HL-60 (cell line): ENCODE results near the gene RNMT.

ENCODE experiments used
- DNase-seq, 2 experiments: peaks; one replicate each; pipeline ENCODE4 v3.0.0-alpha.2; 2010 to 2020; ENCODE audit warnings: low read depth in 1 of 2, low spot score in 1 of 2
- H3K27ac ChIP-seq: fragments of 250-450 bp; sonication (Bioruptor Pico); replicated peaks from 2 replicates; pipeline ENCODE4 v1.5.1; 2020; ENCODE audit warnings: mild to moderate bottlenecking, moderate library complexity
- H3K27me3 ChIP-seq: fragments of 250-450 bp; sonication (Bioruptor Pico); 2 replicates; pipeline ENCODE4 v1.5.1; 2021; ENCODE audit warnings: mild to moderate bottlenecking, moderate library complexity; ENCODE audit not compliant: insufficient read depth, poor library complexity, severe bottlenecking
- H3K4me3 ChIP-seq: replicated peaks from 2 replicates; pipeline ENCODE4 v1.5.1; 2011; ENCODE audit warnings: mild to moderate bottlenecking, control low read depth, low read length; ENCODE audit not compliant: insufficient read depth
- GABPA ChIP-seq: IDR thresholded peaks from 2 replicates; pipeline ENCODE4 v1.6.1; 2012; ENCODE audit warnings: low read depth
- POLR2AphosphoS5 ChIP-seq: IDR thresholded peaks from 2 replicates; pipeline ENCODE4 v1.6.1; 2012; ENCODE audit warnings: low read depth
- SPI1 ChIP-seq: IDR thresholded peaks from 2 replicates; pipeline ENCODE4 v1.6.1; 2012; ENCODE audit warnings: low read depth, mild to moderate bottlenecking, borderline replicate concordance
- TF ChIP-seq, protein P1 (sequence below): IDR thresholded peaks from one replicate; pipeline ENCODE4 v1.5.1; 2011; ENCODE audit warnings: low read length, control low read depth, inconsistent platforms; ENCODE audit not compliant: insufficient read depth
- TF ChIP-seq, protein P2 (sequence below): IDR thresholded peaks from 2 replicates; pipeline ENCODE4 v1.6.1; 2012; ENCODE audit warnings: low read depth; ENCODE audit not compliant: insufficient replicate concordance

The RNMT gene

DNA sequence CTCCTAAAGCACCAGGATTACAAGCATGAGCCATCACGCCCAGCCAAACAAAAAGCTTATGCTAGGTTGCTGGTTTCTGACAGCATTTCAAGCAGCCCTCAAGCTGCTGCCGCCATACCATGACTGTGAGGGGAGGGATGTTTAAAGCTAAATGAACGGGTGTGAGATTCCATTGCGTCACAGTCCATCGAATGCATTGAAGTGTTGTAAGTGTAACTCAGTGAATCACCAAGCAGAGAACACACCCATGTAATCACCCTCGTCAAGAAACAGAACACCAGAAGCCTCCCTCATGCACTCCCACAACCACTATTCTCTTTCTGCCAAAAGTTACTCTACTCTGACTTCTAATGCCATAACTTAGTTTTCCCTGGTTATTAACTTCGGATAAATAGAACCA, 64.7 kb downstream of the RNMT start:
- Histone ChIP-seq H3K27ac (no peak overlapping the region), H3K4me3 (no peak overlapping the region), H3K27me3 (peaks cover 2% of the 10 kb centered on the region)
- TF ChIP-seq, protein P1, sequence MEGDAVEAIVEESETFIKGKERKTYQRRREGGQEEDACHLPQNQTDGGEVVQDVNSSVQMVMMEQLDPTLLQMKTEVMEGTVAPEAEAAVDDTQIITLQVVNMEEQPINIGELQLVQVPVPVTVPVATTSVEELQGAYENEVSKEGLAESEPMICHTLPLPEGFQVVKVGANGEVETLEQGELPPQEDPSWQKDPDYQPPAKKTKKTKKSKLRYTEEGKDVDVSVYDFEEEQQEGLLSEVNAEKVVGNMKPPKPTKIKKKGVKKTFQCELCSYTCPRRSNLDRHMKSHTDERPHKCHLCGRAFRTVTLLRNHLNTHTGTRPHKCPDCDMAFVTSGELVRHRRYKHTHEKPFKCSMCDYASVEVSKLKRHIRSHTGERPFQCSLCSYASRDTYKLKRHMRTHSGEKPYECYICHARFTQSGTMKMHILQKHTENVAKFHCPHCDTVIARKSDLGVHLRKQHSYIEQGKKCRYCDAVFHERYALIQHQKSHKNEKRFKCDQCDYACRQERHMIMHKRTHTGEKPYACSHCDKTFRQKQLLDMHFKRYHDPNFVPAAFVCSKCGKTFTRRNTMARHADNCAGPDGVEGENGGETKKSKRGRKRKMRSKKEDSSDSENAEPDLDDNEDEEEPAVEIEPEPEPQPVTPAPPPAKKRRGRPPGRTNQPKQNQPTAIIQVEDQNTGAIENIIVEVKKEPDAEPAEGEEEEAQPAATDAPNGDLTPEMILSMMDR: no peak
- no peak for TF ChIP-seq POLR2AphosphoS5
- DNase-seq: peak in 1 of 2 experiments; percentile 10

DNA sequence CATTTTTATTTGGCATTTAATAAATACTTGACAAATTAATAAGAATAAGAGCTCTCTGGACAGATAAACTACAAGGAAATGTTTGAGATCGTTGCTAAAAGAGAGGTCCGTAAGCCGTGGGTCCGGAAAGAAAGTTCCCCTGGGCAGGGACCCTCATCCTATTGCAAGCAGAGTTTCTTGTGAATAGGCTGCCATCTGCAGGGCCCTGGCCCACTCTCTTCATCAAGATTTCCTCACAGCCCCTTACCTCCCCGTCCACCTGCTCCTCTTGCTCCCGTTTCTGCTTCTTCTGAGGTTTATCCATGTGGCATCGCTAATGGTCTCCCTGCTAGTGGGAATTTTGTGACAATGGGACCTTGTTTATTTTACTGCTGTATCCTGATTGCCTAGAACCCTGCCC, 67.3 kb downstream of the RNMT start:
- TF ChIP-seq GABPA: no peak
- TF ChIP-seq, protein P1: no peak
- no peak for TF ChIP-seq SPI1
- no peak for TF ChIP-seq POLR2AphosphoS5
- TF ChIP-seq, protein P2, sequence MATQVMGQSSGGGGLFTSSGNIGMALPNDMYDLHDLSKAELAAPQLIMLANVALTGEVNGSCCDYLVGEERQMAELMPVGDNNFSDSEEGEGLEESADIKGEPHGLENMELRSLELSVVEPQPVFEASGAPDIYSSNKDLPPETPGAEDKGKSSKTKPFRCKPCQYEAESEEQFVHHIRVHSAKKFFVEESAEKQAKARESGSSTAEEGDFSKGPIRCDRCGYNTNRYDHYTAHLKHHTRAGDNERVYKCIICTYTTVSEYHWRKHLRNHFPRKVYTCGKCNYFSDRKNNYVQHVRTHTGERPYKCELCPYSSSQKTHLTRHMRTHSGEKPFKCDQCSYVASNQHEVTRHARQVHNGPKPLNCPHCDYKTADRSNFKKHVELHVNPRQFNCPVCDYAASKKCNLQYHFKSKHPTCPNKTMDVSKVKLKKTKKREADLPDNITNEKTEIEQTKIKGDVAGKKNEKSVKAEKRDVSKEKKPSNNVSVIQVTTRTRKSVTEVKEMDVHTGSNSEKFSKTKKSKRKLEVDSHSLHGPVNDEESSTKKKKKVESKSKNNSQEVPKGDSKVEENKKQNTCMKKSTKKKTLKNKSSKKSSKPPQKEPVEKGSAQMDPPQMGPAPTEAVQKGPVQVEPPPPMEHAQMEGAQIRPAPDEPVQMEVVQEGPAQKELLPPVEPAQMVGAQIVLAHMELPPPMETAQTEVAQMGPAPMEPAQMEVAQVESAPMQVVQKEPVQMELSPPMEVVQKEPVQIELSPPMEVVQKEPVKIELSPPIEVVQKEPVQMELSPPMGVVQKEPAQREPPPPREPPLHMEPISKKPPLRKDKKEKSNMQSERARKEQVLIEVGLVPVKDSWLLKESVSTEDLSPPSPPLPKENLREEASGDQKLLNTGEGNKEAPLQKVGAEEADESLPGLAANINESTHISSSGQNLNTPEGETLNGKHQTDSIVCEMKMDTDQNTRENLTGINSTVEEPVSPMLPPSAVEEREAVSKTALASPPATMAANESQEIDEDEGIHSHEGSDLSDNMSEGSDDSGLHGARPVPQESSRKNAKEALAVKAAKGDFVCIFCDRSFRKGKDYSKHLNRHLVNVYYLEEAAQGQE: no peak
- DNase-seq: no peak
- H3K27me3 ChIP-seq: peaks cover 16% of the 10 kb centered on the region
- H3K4me3 ChIP-seq: no peak overlapping the region
- no peak overlapping the region for H3K27ac ChIP-seq

DNA sequence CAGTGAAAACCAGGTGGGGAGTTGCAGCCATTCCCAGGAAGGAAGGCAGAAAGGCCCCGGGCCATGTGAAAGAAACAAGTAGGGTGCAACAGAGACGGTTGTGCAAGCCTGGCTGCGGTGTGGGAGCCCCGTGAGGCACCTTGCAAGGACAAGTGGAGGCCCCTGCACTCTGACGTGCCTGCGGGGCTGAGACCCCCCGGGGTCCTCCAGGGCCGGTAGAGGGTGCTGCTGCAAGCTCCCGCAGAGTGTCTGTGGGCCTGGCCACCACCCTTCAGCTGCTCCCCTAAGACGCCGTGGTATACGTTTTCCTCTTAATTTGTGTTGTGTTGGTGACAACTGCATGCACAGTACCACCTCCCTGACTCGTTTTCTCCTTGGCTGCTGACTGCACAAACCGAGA, 70.0 kb downstream of the RNMT start:
- TF ChIP-seq GABPA (no peak), SPI1 (no peak), POLR2AphosphoS5 (no peak)
- TF ChIP-seq, protein P1: no peak
- TF ChIP-seq, protein P2: no peak
- Histone ChIP-seq H3K27me3 (peaks cover 43% of the 10 kb centered on the region), H3K27ac (no peak overlapping the region), H3K4me3 (no peak overlapping the region)
- no peak for DNase-seq

DNA sequence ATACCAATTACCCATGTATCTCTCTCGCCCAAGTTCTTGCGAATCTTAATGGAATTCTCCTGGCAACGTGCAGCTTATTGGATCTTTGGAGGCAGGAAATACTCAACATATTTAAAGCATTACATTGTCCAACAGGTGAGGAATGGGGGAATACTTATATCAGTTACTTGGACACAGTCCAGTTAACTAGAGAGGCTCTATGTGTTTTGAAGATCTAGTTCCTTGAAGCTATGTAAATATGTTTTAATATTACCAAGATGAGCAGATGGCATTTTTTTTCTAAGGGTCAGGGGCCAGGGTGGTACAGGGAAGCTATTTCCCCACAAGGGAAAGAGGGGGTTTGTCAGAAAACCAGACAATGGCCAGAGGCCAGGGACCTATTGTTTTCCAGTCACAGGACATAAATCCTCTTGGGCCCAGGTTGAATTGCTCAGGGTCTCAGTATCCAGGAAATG, 70.7 kb downstream of the RNMT start:
- Histone ChIP-seq H3K27ac (no peak overlapping the region), H3K27me3 (peaks cover 47% of the 10 kb centered on the region), H3K4me3 (no peak overlapping the region)
- TF ChIP-seq SPI1 (no peak), GABPA (no peak), POLR2AphosphoS5 (no peak)
- TF ChIP-seq, protein P1: no peak
- TF ChIP-seq, protein P2: no peak
- DNase-seq: no peak
